ENCODE measurements around the gene RAPGEF3.

Gene RAPGEF3

DNA sequence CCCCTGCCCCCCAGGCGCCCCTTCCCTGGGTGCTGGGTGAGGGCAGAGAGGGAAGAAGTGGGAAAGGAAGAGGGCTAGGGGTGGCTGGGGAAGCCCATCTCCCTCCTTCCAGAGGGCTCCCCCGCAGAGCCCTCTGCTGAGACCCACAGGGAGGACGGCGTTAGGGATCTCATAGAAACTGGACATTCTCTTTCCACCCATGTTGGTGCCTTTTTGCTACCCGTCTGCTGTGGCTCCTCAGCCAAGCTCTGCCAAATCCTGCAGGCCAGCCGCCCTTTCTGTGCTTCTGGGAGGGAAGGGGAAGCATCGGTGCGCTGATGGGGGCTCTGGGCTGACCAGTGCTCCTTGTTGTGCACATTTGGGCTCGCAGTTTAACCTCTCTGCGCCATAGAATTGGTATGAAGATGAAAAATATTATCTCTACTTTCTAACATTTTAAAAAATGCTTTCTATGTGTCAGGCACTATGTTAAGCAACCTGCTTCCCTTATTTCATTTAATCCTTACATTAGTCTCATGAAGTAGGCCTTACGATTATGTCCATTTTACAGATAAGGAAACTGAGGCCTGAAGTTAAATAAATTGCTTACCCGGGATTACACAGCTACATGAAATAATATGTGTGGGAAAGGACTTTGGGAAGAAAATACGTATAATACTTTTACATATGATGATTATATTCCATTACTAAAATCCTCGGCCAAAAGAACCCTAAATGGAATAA lies 15.3 kb upstream of the RAPGEF3 start (continued):
- TF ChIP-seq, protein P1, sequence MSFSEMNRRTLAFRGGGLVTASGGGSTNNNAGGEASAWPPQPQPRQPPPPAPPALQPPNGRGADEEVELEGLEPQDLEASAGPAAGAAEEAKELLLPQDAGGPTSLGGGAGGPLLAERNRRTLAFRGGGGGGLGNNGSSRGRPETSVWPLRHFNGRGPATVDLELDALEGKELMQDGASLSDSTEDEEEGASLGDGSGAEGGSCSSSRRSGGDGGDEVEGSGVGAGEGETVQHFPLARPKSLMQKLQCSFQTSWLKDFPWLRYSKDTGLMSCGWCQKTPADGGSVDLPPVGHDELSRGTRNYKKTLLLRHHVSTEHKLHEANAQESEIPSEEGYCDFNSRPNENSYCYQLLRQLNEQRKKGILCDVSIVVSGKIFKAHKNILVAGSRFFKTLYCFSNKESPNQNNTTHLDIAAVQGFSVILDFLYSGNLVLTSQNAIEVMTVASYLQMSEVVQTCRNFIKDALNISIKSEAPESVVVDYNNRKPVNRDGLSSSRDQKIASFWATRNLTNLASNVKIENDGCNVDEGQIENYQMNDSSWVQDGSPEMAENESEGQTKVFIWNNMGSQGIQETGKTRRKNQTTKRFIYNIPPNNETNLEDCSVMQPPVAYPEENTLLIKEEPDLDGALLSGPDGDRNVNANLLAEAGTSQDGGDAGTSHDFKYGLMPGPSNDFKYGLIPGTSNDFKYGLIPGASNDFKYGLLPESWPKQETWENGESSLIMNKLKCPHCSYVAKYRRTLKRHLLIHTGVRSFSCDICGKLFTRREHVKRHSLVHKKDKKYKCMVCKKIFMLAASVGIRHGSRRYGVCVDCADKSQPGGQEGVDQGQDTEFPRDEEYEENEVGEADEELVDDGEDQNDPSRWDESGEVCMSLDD (tag by site-specific recombination; IDR thresholded peaks at IDR 0.05) = peak; percentile 54; the same call in 1 of the 2 replicates
- TF ChIP-seq, protein P2, sequence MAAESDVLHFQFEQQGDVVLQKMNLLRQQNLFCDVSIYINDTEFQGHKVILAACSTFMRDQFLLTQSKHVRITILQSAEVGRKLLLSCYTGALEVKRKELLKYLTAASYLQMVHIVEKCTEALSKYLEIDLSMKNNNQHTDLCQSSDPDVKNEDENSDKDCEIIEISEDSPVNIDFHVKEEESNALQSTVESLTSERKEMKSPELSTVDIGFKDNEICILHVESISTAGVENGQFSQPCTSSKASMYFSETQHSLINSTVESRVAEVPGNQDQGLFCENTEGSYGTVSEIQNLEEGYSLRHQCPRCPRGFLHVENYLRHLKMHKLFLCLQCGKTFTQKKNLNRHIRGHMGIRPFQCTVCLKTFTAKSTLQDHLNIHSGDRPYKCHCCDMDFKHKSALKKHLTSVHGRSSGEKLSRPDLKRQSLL (tag by site-specific recombination; IDR thresholded peaks at IDR 0.05) = no peak
- TF ChIP-seq, protein P3, sequence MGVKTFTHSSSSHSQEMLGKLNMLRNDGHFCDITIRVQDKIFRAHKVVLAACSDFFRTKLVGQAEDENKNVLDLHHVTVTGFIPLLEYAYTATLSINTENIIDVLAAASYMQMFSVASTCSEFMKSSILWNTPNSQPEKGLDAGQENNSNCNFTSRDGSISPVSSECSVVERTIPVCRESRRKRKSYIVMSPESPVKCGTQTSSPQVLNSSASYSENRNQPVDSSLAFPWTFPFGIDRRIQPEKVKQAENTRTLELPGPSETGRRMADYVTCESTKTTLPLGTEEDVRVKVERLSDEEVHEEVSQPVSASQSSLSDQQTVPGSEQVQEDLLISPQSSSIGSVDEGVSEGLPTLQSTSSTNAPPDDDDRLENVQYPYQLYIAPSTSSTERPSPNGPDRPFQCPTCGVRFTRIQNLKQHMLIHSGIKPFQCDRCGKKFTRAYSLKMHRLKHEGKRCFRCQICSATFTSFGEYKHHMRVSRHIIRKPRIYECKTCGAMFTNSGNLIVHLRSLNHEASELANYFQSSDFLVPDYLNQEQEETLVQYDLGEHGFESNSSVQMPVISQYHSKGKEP (tag by site-specific recombination; IDR thresholded peaks at IDR 0.05) = no peak
- TF ChIP-seq ZNF391 (tag by site-specific recombination; IDR thresholded peaks at IDR 0.05; ENCODE audit: borderline replicate concordance, low read depth) (no peak), GLIS2 (tag by site-specific recombination; IDR thresholded peaks at IDR 0.05) (0 out of 2 replicates have a peak, but pooled peaks have one; percentile 48), BCL11A (tag by site-specific recombination; IDR thresholded peaks at IDR 0.05; ENCODE audit: low read depth) (0 out of 2 replicates have a peak, but pooled peaks have one; percentile 25), KLF1 (tag by site-specific recombination; IDR thresholded peaks at IDR 0.05) (no peak)

DNA sequence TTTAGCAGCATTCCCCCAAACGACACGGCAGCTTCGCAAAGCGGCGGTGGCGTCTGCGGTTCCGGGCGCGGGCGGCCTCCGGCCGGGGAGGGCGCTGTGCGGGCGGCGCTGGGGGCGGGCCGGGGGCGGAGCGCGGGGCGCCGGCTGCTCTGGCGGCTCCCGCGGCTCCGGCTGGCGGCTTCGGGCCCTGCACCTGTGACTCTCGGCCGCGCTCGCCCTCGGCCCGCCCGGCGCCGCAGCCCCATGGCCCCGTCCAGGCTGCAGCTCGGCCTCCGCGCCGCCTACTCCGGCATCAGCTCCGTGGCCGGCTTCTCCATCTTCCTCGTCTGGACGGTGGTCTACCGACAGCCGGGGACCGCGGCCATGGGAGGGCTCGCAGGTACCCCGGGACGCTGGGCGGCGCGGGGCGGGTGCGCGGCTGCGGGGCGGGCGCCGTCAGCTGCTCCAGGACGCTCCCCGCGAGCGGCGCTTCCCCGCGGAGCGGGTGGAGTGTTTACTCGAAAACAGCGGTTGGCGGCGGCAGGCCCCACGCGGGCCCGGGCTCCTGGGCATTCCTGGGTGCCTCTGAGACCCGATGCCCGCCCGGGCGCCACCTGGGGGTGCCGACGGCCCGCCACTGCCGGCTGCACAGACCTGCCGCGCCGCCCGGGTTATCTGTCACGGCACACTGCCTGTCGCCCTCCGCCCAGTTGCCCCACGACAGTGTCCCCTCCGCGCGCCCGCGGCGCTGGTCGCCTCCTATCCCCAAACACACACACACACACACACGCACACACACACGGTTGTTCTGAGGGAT lies 14.6 kb upstream of the RAPGEF3 start, which contains the start of gene SLC48A1:
SLC48A1 (plus strand) TSS at position 177 of the 796 bp plus-strand sequence; CDS start at position 244, 67 bp downstream.
- Histone ChIP-seq H3K4me3 (ENCODE audit: low read depth, low read length) (peak within 1 kb of the TSS; percentile 76), H3K4me1 (ENCODE audit: control insufficient read depth, insufficient read depth, low read length) (no peaks in the 10 kb centered on the region; the same call in 1 of the 2 replicates), H3K9me3 (ENCODE audit: control insufficient read depth, insufficient read depth, low read depth, low read length) (no peaks in the 10 kb centered on the region), H3K27ac (ENCODE audit: extremely low read depth, low read depth, low read length) (peak within 1 kb of the TSS; percentile 75; the same call in 1 of the 2 replicates), H3K36me3 (ENCODE audit: control insufficient read depth in 2 of 2, insufficient read depth in 1 of 2, low read length in 2 of 2) (no peaks in the 10 kb centered on the region)
- ChIA-PET POLR2A (interaction anchor here (0.6 to 1.6 kb wide), 3 partner anchors 15 to 67 kb away, joined by 3 to 4 read pairs (median 4); partner anchors contain the start of gene RAPGEF3), CTCF (interaction anchor here (0.5 to 19.6 kb wide), 12 partner anchors 10 to 416 kb away, joined by 3 to 784 read pairs (median 5); partner anchors contain the start of gene RAPGEF3)
- TF ChIP-seq IKZF3 (tag by site-specific recombination; IDR thresholded peaks at IDR 0.05) = no peak
- TF ChIP-seq, protein P4, sequence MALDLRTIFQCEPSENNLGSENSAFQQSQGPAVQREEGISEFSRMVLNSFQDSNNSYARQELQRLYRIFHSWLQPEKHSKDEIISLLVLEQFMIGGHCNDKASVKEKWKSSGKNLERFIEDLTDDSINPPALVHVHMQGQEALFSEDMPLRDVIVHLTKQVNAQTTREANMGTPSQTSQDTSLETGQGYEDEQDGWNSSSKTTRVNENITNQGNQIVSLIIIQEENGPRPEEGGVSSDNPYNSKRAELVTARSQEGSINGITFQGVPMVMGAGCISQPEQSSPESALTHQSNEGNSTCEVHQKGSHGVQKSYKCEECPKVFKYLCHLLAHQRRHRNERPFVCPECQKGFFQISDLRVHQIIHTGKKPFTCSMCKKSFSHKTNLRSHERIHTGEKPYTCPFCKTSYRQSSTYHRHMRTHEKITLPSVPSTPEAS (tag by site-specific recombination; IDR thresholded peaks at IDR 0.05) = peak; percentile 86
- TF ChIP-seq KLF10 (tag by site-specific recombination; IDR thresholded peaks at IDR 0.05) = no peak
- TF ChIP-seq ZNF660 (tag by site-specific recombination; IDR thresholded peaks at IDR 0.05) = 0 out of 2 replicates have a peak, but pooled peaks have one; percentile 58
- TF ChIP-seq ZNF600 (tag by site-specific recombination; IDR thresholded peaks at IDR 0.05) = peak; percentile 77; the same call in 1 of the 2 replicates
- TF ChIP-seq TRIM28 (IDR thresholded peaks at IDR 0.05; ENCODE audit: borderline replicate concordance, low read length) = no peak
- peak; percentile 57; the same call in 1 of the 2 replicates for TF ChIP-seq ZNF596 (tag by site-specific recombination; IDR thresholded peaks at IDR 0.05)
- TF ChIP-seq ZNF274 (IDR thresholded peaks at IDR 0.05; ENCODE audit: low read length) = no peak
- TF ChIP-seq ZNF274 (tag by site-specific recombination; IDR thresholded peaks at IDR 0.05; ENCODE audit: borderline replicate concordance) = no peak
- TF ChIP-seq ZSCAN23 (tag by site-specific recombination; IDR thresholded peaks at IDR 0.05) = no peak
- no peak for TF ChIP-seq ZNF133 (tag by site-specific recombination; IDR thresholded peaks at IDR 0.05)
- TF ChIP-seq, protein P5, sequence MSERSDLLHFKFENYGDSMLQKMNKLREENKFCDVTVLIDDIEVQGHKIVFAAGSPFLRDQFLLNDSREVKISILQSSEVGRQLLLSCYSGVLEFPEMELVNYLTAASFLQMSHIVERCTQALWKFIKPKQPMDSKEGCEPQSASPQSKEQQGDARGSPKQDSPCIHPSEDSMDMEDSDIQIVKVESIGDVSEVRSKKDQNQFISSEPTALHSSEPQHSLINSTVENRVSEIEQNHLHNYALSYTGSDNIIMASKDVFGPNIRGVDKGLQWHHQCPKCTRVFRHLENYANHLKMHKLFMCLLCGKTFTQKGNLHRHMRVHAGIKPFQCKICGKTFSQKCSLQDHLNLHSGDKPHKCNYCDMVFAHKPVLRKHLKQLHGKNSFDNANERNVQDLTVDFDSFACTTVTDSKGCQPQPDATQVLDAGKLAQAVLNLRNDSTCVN (tag by site-specific recombination; optimal IDR thresholded peaks at IDR 0.05) = peak; percentile 87
- TF ChIP-seq, protein P6, sequence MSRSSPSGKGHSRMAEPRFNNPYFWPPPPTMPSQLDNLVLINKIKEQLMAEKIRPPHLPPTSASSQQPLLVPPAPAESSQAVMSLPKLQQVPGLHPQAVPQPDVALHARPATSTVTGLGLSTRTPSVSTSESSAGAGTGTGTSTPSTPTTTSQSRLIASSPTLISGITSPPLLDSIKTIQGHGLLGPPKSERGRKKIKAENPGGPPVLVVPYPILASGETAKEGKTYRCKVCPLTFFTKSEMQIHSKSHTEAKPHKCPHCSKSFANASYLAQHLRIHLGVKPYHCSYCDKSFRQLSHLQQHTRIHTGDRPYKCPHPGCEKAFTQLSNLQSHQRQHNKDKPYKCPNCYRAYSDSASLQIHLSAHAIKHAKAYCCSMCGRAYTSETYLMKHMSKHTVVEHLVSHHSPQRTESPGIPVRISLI (tag by site-specific recombination; IDR thresholded peaks at IDR 0.05) = no peak
- TF ChIP-seq, protein P7, sequence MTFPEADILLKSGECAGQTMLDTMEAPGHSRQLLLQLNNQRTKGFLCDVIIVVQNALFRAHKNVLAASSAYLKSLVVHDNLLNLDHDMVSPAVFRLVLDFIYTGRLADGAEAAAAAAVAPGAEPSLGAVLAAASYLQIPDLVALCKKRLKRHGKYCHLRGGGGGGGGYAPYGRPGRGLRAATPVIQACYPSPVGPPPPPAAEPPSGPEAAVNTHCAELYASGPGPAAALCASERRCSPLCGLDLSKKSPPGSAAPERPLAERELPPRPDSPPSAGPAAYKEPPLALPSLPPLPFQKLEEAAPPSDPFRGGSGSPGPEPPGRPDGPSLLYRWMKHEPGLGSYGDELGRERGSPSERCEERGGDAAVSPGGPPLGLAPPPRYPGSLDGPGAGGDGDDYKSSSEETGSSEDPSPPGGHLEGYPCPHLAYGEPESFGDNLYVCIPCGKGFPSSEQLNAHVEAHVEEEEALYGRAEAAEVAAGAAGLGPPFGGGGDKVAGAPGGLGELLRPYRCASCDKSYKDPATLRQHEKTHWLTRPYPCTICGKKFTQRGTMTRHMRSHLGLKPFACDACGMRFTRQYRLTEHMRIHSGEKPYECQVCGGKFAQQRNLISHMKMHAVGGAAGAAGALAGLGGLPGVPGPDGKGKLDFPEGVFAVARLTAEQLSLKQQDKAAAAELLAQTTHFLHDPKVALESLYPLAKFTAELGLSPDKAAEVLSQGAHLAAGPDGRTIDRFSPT (tag by site-specific recombination; IDR thresholded peaks at IDR 0.05) = peak; percentile 86
- TF ChIP-seq ZNF426 (tag by site-specific recombination; IDR thresholded peaks at IDR 0.05) = no peak
